GM20431 (cell line): ENCODE data around the gene CDC16.

Source experiments
- in situ Hi-C: fragments of 300-500 bp; cut with MseI, MboI; formaldehyde crosslinking; loops from one replicate; pipeline ENCODE4 v1.15.0; 2020; ENCODE audit warnings: low sequenced_read_pairs; ENCODE audit not compliant: unreplicated experiment

The CDC16 gene

DNA sequence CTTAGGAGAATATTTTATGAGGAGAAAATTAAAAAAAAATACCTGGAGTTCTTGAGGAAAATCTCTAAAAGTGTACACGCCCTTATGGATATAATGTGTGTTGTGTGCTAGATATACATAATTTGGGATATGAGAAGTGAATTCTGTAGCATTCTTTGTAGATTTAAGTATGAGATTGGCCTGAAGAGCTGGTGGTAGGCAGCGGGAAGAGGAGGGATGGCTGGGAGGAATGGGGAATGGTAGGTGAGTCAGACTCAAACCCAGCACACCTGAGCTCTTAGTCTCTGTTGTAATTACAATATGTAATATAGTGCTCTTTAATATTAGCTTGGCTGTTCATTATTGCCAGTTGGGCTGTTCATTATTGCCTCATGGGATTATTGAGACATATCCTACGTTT, 86.6 kb downstream of the CDC16 start:
- in situ Hi-C loops = no loop called here
